ENCODE measurements around the gene DIS3L2. TPM values are rescaled to one million over a fixed set of nuclear protein-coding genes. Genes with fewer than 3 reads are reported as not detected.

DIS3L2 gene
- total and polyA plus RNA-seq, 2 of the 8 experiments (the other 6 are each of a cell fraction or from before 2014, with no cell fraction given), result 11.5 to 21.6 TPM

DNA sequence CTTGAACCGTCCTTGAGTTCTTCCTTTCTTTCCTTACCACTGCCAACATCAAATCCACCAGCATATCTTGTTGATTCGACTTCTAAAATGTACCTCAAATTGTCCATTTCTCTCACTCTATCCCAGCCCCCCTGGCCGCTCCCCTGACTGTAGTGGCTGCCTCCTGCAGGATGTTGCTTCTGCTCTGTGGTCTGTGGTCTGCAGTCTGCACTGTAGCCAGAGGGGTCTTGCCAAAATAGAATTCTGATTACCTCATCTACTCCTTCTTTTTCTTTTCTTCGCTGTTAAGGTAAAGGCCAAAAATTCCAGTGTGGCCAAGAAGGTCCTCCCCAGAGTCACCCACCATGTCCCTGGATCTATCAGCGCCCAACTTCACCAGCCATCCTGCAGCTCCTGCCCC, 337.6 kb downstream of the DIS3L2 start:
- Histone ChIP-seq H3K14ac (ENCODE audit: insufficient read length) (no peak overlapping the region), H2AFZ (ENCODE audit: low read length) (no peak overlapping the region), H4K8ac (ENCODE audit: extremely low read depth, insufficient read depth, low read length) (no peak overlapping the region), H3K18ac (ENCODE audit: extremely low read depth, low read length) (no peak overlapping the region), H3K4me1 (replicated peaks in 1 of 4; ENCODE audit: control insufficient read depth in 3 of 4, insufficient read depth in 4 of 4, low read length in 3 of 4) (no peaks in the 10 kb centered on the region), H4K91ac (replicated peaks; ENCODE audit: insufficient read length, low read length) (no peak overlapping the region), H3K4ac (replicated peaks; ENCODE audit: insufficient read length, low read depth, low read length) (no peak overlapping the region), H3K9me3 (ENCODE audit: insufficient read depth in 2 of 2, low read depth in 1 of 2, low read length in 1 of 2) (no peaks in the 10 kb centered on the region), H3K27ac (ENCODE audit: low read depth, low read length) (no peak overlapping the region), H3K79me1 (ENCODE audit: low read depth, low read length) (no peaks in the 10 kb centered on the region; the same call in 1 of the 2 replicates), H3K9ac (replicated peaks in 1 of 4; ENCODE audit: extremely low read depth in 1 of 4, low read depth in 3 of 4, low read length in 3 of 4) (no peak overlapping the region), H3K4me3 (ENCODE audit: extremely low read depth in 1 of 4, insufficient read depth in 2 of 4, low read depth in 3 of 4, low read length in 4 of 4) (no peak overlapping the region), H3K56ac (replicated peaks; ENCODE audit: insufficient read length, low read depth, low read length) (no peak overlapping the region), H2BK12ac (ENCODE audit: low read depth, low read length) (no peak overlapping the region), H3K36me3 (ENCODE audit: control insufficient read depth in 2 of 4, insufficient read depth in 4 of 4, low read length in 3 of 4) (no peaks in the 10 kb centered on the region; a peak in 1 of 8 replicates), H2BK15ac (ENCODE audit: low read length) (no peak overlapping the region), H3K79me2 (ENCODE audit: control insufficient read depth in 1 of 2, insufficient read depth in 2 of 2, low read length in 2 of 2) (no peaks in the 10 kb centered on the region), H3K23me2 (ENCODE audit: low read depth, low read length) (no peaks in the 10 kb centered on the region; the same call in 1 of the 2 replicates), H4K20me1 (replicated peaks in 1 of 2; ENCODE audit: control insufficient read depth in 1 of 2, insufficient read depth in 2 of 2, low read length in 2 of 2) (no peaks in the 10 kb centered on the region), H3K4me2 (ENCODE audit: insufficient read depth in 1 of 2, low read depth in 2 of 2, low read length in 2 of 2) (no peak overlapping the region), H2BK120ac (replicated peaks; ENCODE audit: low read depth, low read length) (no peak overlapping the region), H3K23ac (ENCODE audit: insufficient read length) (no peak overlapping the region), H2BK5ac (ENCODE audit: low read depth, low read length) (no peak overlapping the region), H2BK20ac (ENCODE audit: low read length) (no peak overlapping the region), H4K5ac (ENCODE audit: insufficient read length, low read depth, low read length) (no peak overlapping the region), H3K27me3 (replicated peaks in 1 of 4; ENCODE audit: control insufficient read depth in 3 of 4, extremely low read depth in 1 of 4, insufficient read depth in 3 of 4, low read length in 3 of 4) (no peaks in the 10 kb centered on the region), H2AK5ac (ENCODE audit: low read depth, low read length) (no peak overlapping the region)
- DNase-seq (ENCODE audit: low read depth in 1 of 2, low spot score in 2 of 2) (no peak), FAIRE-seq (no peak)
- 89% methylated on average over 5 of the region's 5 CpGs; no CpG with 5 or more reads in 1 of the 2 experiments for WGBS, 2 experiments (ENCODE audit: extremely low coverage in 1 of 2, insufficient coverage in 1 of 2, insufficient read length in 1 of 2, insufficient replicate concordance in 2 of 2, low coverage in 1 of 2, low lambda C conversion rate in 2 of 2, missing lambda C conversion rate in 1 of 2)
- CTCF ChIA-PET (ENCODE audit: partially characterized antibody), result interaction anchor here (0.6 to 4.0 kb wide), 9 partner anchors 8 to 447 kb away, joined by 3 to 19 read pairs (median 3); no protein-coding TSS in a partner anchor
- POLR2A ChIA-PET (ENCODE audit: partially characterized antibody), result interaction anchor here (1.2 kb wide), 1 partner anchor 9 kb away, joined by 4 read pairs; no protein-coding TSS in a partner anchor
- TF ChIP-seq, protein P1, sequence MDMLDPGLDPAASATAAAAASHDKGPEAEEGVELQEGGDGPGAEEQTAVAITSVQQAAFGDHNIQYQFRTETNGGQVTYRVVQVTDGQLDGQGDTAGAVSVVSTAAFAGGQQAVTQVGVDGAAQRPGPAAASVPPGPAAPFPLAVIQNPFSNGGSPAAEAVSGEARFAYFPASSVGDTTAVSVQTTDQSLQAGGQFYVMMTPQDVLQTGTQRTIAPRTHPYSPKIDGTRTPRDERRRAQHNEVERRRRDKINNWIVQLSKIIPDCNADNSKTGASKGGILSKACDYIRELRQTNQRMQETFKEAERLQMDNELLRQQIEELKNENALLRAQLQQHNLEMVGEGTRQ (IDR thresholded peaks at IDR 0.05; ENCODE audit: low read length), result no peak
- no peak for TF ChIP-seq RNF2 (IDR thresholded peaks at IDR 0.05; ENCODE audit: borderline replicate concordance, low read depth, low read length, missing control alignments, poor library complexity, severe bottlenecking)
- TF ChIP-seq EZH2 (IDR thresholded peaks at IDR 0.05; ENCODE audit: low read depth, low read length, severe bottlenecking), result no peak
- TF ChIP-seq CTBP2 (IDR thresholded peaks at IDR 0.05; ENCODE audit: borderline replicate concordance, insufficient read depth, insufficient read length, low read length), result no peak
- TF ChIP-seq BRCA1 (IDR thresholded peaks at IDR 0.05; ENCODE audit: low read depth, low read length), result no peak
- TF ChIP-seq GTF2F1 (IDR thresholded peaks at IDR 0.05; ENCODE audit: borderline replicate concordance, low read depth, low read length), result no peak
- no peak for TF ChIP-seq HDAC2 (IDR thresholded peaks at IDR 0.05; ENCODE audit: borderline replicate concordance in 1 of 2, low read depth in 2 of 2, low read length in 2 of 2)
- TF ChIP-seq RAD21 (IDR thresholded peaks at IDR 0.05 in 1 of 2, conservative IDR thresholded peaks at IDR 0.05 in 1 of 2; ENCODE audit: low read depth in 2 of 2, low read length in 2 of 2), result no peak
- TF ChIP-seq RFX5 (IDR thresholded peaks at IDR 0.05; ENCODE audit: borderline replicate concordance, low read depth, low read length), result no peak
- TF ChIP-seq KDM4A (IDR thresholded peaks at IDR 0.05; ENCODE audit: low read depth, low read length, severe bottlenecking), result no peak
- no peak for TF ChIP-seq CBX8 (IDR thresholded peaks at IDR 0.05; ENCODE audit: borderline replicate concordance, low read depth, low read length)

Data from H1 (cell line).